Fibroblast of lung (primary cell): ENCODE measurements around the gene UVRAG.

Experiments
- EZH2 ChIP-seq: IDR thresholded peaks from 2 replicates; pipeline ENCODE4 v1.5.1; 2012; ENCODE audit warnings: low read length, control low read depth, mild to moderate bottlenecking; ENCODE audit errors: missing control alignments
- TF ChIP-seq, protein P1 (sequence below), 2 donors: IDR thresholded peaks in 1 of 2; conservative IDR thresholded peaks in 1 of 2; 1 replicate in 1 of 2; 2 replicates in 1 of 2; pipeline ENCODE4 v1.5.1; 2011 to 2012; ENCODE audit warnings: low read length in 2 of 2, control low read depth in 1 of 2, inconsistent platforms in 1 of 2, low read depth in 1 of 2, mild to moderate bottlenecking in 1 of 2

DNA sequence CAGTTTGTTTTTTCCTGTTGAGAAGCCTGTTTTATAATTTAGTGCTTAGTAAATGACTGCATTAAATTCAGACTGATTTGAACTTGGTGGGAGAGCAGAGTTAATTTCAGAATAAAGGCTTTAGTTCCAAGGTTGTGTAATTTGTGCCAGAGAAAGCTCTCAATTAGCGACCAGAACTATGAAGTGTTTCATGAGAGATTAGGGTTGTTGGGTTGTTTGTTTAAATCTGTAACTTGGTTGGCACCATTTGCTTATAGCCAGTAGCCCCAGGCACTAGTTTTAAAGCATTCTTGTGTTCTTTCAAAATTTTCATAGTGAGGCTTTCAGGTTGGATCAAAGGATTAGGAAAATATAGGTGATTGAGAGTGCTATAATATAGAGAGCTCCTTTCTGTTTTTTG, 25.5 kb downstream of the UVRAG start:
- TF ChIP-seq, protein P1, sequence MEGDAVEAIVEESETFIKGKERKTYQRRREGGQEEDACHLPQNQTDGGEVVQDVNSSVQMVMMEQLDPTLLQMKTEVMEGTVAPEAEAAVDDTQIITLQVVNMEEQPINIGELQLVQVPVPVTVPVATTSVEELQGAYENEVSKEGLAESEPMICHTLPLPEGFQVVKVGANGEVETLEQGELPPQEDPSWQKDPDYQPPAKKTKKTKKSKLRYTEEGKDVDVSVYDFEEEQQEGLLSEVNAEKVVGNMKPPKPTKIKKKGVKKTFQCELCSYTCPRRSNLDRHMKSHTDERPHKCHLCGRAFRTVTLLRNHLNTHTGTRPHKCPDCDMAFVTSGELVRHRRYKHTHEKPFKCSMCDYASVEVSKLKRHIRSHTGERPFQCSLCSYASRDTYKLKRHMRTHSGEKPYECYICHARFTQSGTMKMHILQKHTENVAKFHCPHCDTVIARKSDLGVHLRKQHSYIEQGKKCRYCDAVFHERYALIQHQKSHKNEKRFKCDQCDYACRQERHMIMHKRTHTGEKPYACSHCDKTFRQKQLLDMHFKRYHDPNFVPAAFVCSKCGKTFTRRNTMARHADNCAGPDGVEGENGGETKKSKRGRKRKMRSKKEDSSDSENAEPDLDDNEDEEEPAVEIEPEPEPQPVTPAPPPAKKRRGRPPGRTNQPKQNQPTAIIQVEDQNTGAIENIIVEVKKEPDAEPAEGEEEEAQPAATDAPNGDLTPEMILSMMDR (conservative IDR thresholded peaks at IDR 0.05 in 1 of 2, IDR thresholded peaks at IDR 0.05 in 1 of 2; ENCODE audit: low read depth in 1 of 2, low read length in 2 of 2), result no peak
- TF ChIP-seq EZH2, result no peak
